ENCODE measurements around the gene PLEKHH1.

The PLEKHH1 gene

DNA sequence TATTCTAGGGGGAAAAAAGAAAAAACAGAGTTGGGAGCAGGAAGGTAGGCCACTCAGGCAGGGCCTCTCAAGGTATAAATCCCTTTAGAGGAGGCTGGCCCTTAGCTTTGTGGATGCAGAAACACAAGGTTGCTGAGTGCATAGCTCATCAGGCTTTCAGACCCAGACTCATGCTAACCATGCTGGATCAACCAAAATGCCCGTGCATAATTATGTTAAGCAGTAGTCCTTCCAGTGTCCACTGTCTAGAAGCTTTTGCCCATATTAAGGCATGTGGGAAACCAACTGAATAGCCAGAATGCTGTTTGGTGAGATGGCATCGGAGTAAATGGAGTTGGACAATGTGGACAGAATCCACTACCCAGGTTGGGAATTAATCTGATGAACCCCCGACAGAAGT lies 105.6 kb downstream of the PLEKHH1 start:
- no peak for DNase-seq

All from CD4-positive, alpha-beta T cell treated with Interleukin-21 for 1 hour (primary cell).